GM12891 (cell line): ENCODE data around the gene AMBRA1.

Experiments used
- POLR2AphosphoS5 ChIP-seq: IDR thresholded peaks from 2 replicates; pipeline ENCODE4 v1.6.1; 2011; ENCODE audit warnings: low read depth, low read length, control low read depth
- TAF1 ChIP-seq: IDR thresholded peaks from 2 replicates; pipeline ENCODE4 v1.6.1; 2011; ENCODE audit warnings: low read depth, low read length, control low read depth

DNA sequence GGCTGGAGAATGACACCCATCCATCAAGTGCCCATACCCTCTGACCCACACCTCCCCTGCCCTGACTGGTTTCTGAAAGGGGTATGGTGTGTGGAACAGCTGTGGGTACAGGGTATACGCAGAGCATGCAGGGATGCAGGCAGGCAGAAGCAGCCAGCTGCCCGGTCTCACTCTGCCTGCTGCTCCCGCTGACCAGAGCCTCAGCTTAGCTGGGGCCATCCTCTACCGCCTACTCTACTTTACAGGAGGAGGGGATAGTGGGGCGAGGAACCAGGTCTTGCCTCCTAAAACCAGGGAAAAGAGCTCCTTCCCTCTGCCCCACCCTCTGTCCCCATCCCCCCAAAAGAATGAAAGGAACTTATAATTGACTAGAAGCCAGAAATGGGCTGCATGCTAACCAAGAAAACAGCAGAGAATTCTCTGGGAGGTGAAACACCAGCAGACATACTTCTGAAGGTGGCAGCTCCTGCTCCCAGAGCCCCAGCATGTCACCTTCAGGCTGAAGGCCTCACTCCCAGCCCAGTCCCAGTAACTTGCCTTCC, 189.3 kb downstream of the AMBRA1 start:
- TF ChIP-seq POLR2AphosphoS5, result no peak
- no peak for TF ChIP-seq TAF1
